GM23248 (cell line): ENCODE data around the gene RAI1. TPM values are rescaled to one million over a fixed set of nuclear protein-coding genes. Genes with fewer than 3 reads are reported as not detected.

Experiments
- DNase-seq: peaks from one replicate; pipeline ENCODE4 v3.0.0-alpha.2; 2015
- H2AFZ ChIP-seq: fragments of 200-600 bp; sonication (generic); 2 replicates; pipeline ENCODE4 v1.6.1; 2016; ENCODE audit warnings: antibody characterized with exemption
- H3F3A ChIP-seq: fragments of 200-600 bp; sonication (generic); 2 replicates; pipeline ENCODE4 v1.6.1; 2016; ENCODE audit warnings: mild to moderate bottlenecking, antibody characterized with exemption, mixed run types; ENCODE audit not compliant: insufficient read depth
- H3K27ac ChIP-seq: fragments of 200-600 bp; sonication (generic); 2 replicates; pipeline ENCODE4 v1.5.1; 2016; ENCODE audit warnings: mild to moderate bottlenecking
- H3K27me3 ChIP-seq: fragments of 200-600 bp; sonication (generic); replicated peaks from 2 replicates; pipeline ENCODE4 v1.6.1; 2016; ENCODE audit warnings: mild to moderate bottlenecking; ENCODE audit not compliant: insufficient read depth
- H3K36me3 ChIP-seq: fragments of 200-600 bp; sonication (generic); 2 replicates; pipeline ENCODE4 v1.6.1; 2016; ENCODE audit warnings: low read depth, mild to moderate bottlenecking
- H3K4me1 ChIP-seq: fragments of 200-600 bp; sonication (generic); 2 replicates; pipeline ENCODE4 v1.6.1; 2016; ENCODE audit warnings: mild to moderate bottlenecking; ENCODE audit not compliant: insufficient read depth
- H3K4me2 ChIP-seq: fragments of 200-600 bp; sonication (generic); one replicate; pipeline ENCODE4 v1.6.1; 2016; ENCODE audit warnings: mild to moderate bottlenecking; ENCODE audit not compliant: unreplicated experiment
- H3K4me3 ChIP-seq: fragments of 200-600 bp; sonication (generic); 2 replicates; pipeline ENCODE4 v1.5.1; 2016; ENCODE audit warnings: mild to moderate bottlenecking
- H3K79me2 ChIP-seq: fragments of 200-600 bp; sonication (generic); 2 replicates; pipeline ENCODE4 v1.6.1; 2016; ENCODE audit warnings: mild to moderate bottlenecking; ENCODE audit not compliant: insufficient read depth
- H3K9ac ChIP-seq: fragments of 200-600 bp; sonication (generic); 2 replicates; pipeline ENCODE4 v1.6.1; 2016; ENCODE audit warnings: mild to moderate bottlenecking
- H3K9me2 ChIP-seq: fragments of 200-600 bp; sonication (generic); 2 replicates; pipeline ENCODE4 v1.6.1; 2016; ENCODE audit warnings: mixed run types, mild to moderate bottlenecking, moderate library complexity; ENCODE audit not compliant: insufficient read depth
- H3K9me3 ChIP-seq: fragments of 200-600 bp; sonication (generic); one replicate; pipeline ENCODE4 v1.6.1; 2017; ENCODE audit warnings: low read depth
- H4K20me1 ChIP-seq: fragments of 200-600 bp; sonication (generic); 2 replicates; pipeline ENCODE4 v1.6.0; 2016; ENCODE audit not compliant: insufficient read depth
- EZH2 ChIP-seq: fragments of 200-600 bp; sonication (generic); IDR thresholded peaks from 2 replicates; pipeline ENCODE4 v1.6.1; 2018; ENCODE audit warnings: antibody characterized with exemption, mild to moderate bottlenecking; ENCODE audit not compliant: insufficient read depth, poor library complexity, severe bottlenecking
- EZH2phosphoT487 ChIP-seq: fragments of 200-600 bp; sonication (generic); IDR thresholded peaks from 2 replicates; pipeline ENCODE4 v1.6.1; 2018; ENCODE audit warnings: antibody characterized with exemption, moderate library complexity, mild to moderate bottlenecking, low read depth; ENCODE audit not compliant: insufficient read depth
- WGBS, 2 experiments: methylation state at CpG; one replicate each; pipeline ENCODE4 v1.1.6; 2015 to 2017; ENCODE audit warnings: low lambda C conversion rate in 2 of 2, low coverage in 1 of 2; ENCODE audit errors: missing lambda C conversion rate in 2 of 2; 5-methylcytosine and 5-hydroxymethylcytosine counted together
- in situ Hi-C: fragments of 300-500 bp; cut with MboI; formaldehyde crosslinking; loops from 2 replicates; pipeline ENCODE4 v1.15.0; 2020
- polyA plus RNA-seq: library from polyadenylated mRNA; unstranded; fragments of >200 nt; fragmentation: Nextera tagmentation; extraction: Ambion mirVana; gene quantifications from 2 replicates; pipeline ENCODE4 v1.2.1, GENCODE V29; 2016
- total RNA-seq: library from RNA; depleted of rRNA; stranded (reverse); fragments of >200 nt; shearing (Covaris generic); gene quantifications from 2 replicates; pipeline ENCODE4 v1.2.3, GENCODE V29; 2014

The RAI1 gene
- total and polyA plus RNA-seq, 2 experiments from 2014 or later: 5.2 to 9.1 TPM

- in situ Hi-C loops: no loop called here
- peaks cover 66% of the 10 kb centered on the region for H3K79me2 ChIP-seq
- TF ChIP-seq EZH2: no peak
- TF ChIP-seq EZH2phosphoT487: no peak
- H3K36me3 ChIP-seq: no peaks in the 10 kb centered on the region
- H2AFZ ChIP-seq: no peak overlapping the region
- H3K4me2 ChIP-seq: peak overlapping the region; percentile 77
- H3K9ac ChIP-seq: peak overlapping the region; percentile 79
- peaks cover 9% of the 10 kb centered on the region; the same call in 1 of the 2 replicates for H3F3A ChIP-seq
- no peaks in the 10 kb centered on the region for H4K20me1 ChIP-seq
- no peaks in the 10 kb centered on the region for H3K27me3 ChIP-seq
- peak; percentile 76 for DNase-seq
- 7 to 9% methylated on average over 45 to 68 of the region's 68 CpGs for WGBS, 2 experiments
- no peaks in the 10 kb centered on the region for H3K9me2 ChIP-seq
- peaks cover 18% of the 10 kb centered on the region for H3K4me1 ChIP-seq
- peak overlapping the region; percentile 77 for H3K4me3 ChIP-seq
- H3K27ac ChIP-seq: no peak overlapping the region
- no peaks in the 10 kb centered on the region for H3K9me3 ChIP-seq
These were observed 41.0 kb downstream of the RAI1 start for GRCh38 chr17:17722081-17722905.

DNA sequence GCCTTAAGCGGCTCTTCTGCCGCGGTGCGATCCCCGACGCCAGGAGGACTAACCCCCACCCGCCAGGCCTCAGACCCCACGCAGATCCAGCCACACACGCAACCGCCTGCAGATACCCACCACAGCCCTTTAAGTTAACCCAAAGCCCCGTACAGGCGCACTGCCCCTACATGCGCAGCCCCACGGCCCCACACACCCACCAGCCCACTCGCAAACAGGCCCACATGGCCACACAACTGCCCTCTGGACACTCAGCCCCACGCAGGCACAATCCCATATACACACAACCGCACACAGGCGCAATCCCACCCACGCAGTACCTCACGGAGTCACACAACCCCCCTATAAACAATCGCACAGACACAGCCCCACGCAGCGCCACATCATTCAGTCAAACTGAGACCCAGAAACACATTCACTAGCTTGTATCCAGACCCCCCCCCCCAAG is 41.7 kb downstream of the RAI1 start:
- no peaks in the 10 kb centered on the region for H4K20me1 ChIP-seq
- DNase-seq: no peak
- WGBS, 2 experiments: 5 to 9% methylated on average over 10 to 23 of the region's 23 CpGs
- H3K27ac ChIP-seq: peak overlapping the region; percentile 5; the same call in 1 of the 2 replicates
- H3K36me3 ChIP-seq: no peaks in the 10 kb centered on the region
- H3K27me3 ChIP-seq: no peaks in the 10 kb centered on the region
- H3K9ac ChIP-seq: peak overlapping the region; percentile 79
- H3F3A ChIP-seq: peaks cover 9% of the 10 kb centered on the region; the same call in 1 of the 2 replicates
- in situ Hi-C loops: no loop called here
- peak overlapping the region; percentile 77 for H3K4me2 ChIP-seq
- H3K4me1 ChIP-seq: peaks cover 18% of the 10 kb centered on the region
- H3K79me2 ChIP-seq: peaks cover 68% of the 10 kb centered on the region
- H3K9me3 ChIP-seq: no peaks in the 10 kb centered on the region
- H3K4me3 ChIP-seq: peak overlapping the region; percentile 77
- TF ChIP-seq EZH2 (no peak), EZH2phosphoT487 (no peak)
- no peaks in the 10 kb centered on the region for H3K9me2 ChIP-seq
- H2AFZ ChIP-seq: no peak overlapping the region; the same call in 1 of the 2 replicates

GRCh38 chr17:17723354-17724261 is 42.4 kb downstream of the RAI1 start:
- peak overlapping the region; percentile 79 for H3K9ac ChIP-seq
- H2AFZ ChIP-seq: peak overlapping the region; percentile 30; the same call in 1 of the 2 replicates
- H3K79me2 ChIP-seq: peaks cover 68% of the 10 kb centered on the region
- peak overlapping the region; percentile 77 for H3K4me2 ChIP-seq
- H3K27ac ChIP-seq: peak overlapping the region; percentile 5; the same call in 1 of the 2 replicates
- TF ChIP-seq EZH2phosphoT487 (no peak), EZH2 (no peak)
- H3K4me3 ChIP-seq: peak overlapping the region; percentile 77
- peaks cover 9% of the 10 kb centered on the region; the same call in 1 of the 2 replicates for H3F3A ChIP-seq
- peak; percentile 92 for DNase-seq
- H3K27me3 ChIP-seq: no peaks in the 10 kb centered on the region
- no peaks in the 10 kb centered on the region for H3K36me3 ChIP-seq
- no peaks in the 10 kb centered on the region for H3K9me3 ChIP-seq
- H4K20me1 ChIP-seq: no peaks in the 10 kb centered on the region; the same call in 1 of the 2 replicates
- peaks cover 18% of the 10 kb centered on the region for H3K4me1 ChIP-seq
- no peaks in the 10 kb centered on the region for H3K9me2 ChIP-seq
- 1 to 2% methylated on average over 72 to 96 of the region's 103 CpGs for WGBS, 2 experiments
- in situ Hi-C loops: no loop called here
